Measurements from ENCODE around the gene CCDC85C.

The CCDC85C gene

DNA sequence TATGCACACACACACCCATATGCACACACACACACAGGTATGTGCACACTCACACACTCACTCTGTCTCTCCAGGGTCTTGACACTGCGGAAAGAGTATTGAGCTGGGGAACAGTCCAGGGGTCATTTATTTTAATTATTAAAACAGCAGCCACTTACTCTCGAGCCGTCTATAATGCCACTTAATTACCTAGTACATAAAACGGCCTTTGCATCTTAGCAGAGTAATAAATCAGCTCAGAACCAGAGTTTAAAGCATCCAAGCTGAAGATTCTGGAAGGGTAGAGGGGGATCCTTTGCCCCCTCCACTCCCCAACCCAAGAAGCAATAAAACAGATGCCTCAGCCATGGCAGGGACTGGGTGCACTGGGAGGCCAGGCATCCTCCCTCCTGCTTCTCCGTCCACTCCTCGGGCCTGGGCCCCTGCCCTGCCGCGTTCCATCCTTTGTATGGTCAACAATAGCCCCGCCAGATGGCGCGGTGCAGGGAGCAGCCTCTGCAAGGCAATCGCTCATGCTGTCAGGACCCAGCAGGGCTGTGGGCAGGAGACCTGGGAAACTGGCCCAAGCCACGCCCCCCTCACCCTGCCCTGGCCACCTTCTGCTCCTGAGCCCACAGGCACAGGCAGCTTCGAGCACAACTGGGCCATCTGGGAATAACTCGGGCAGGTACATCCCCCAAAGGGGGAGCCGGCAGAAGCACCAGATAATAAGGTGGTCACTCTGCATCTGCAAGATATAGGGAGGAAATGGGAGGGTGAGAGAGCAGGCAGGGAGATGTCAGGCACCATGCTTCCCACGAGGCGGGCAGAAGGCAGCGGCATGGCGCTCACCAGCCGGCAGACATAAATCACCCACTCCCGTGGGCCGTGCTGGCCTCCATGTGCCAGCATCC lies 40.9 kb downstream of the CCDC85C start:
- TF ChIP-seq POLR2A (IDR thresholded peaks at IDR 0.05; ENCODE audit: low read length) (no peak), GATA1 (IDR thresholded peaks at IDR 0.05; ENCODE audit: low read depth, low read length) (no peak)
- no peak for DNase-seq

- no peak for DNase-seq
- TF ChIP-seq POLR2A (IDR thresholded peaks at IDR 0.05; ENCODE audit: low read length): no peak
- TF ChIP-seq GATA1 (IDR thresholded peaks at IDR 0.05; ENCODE audit: low read depth, low read length): no peak
These were observed 42.1 kb downstream of the CCDC85C start for GRCh38 chr14:99561864-99562263.

DNA sequence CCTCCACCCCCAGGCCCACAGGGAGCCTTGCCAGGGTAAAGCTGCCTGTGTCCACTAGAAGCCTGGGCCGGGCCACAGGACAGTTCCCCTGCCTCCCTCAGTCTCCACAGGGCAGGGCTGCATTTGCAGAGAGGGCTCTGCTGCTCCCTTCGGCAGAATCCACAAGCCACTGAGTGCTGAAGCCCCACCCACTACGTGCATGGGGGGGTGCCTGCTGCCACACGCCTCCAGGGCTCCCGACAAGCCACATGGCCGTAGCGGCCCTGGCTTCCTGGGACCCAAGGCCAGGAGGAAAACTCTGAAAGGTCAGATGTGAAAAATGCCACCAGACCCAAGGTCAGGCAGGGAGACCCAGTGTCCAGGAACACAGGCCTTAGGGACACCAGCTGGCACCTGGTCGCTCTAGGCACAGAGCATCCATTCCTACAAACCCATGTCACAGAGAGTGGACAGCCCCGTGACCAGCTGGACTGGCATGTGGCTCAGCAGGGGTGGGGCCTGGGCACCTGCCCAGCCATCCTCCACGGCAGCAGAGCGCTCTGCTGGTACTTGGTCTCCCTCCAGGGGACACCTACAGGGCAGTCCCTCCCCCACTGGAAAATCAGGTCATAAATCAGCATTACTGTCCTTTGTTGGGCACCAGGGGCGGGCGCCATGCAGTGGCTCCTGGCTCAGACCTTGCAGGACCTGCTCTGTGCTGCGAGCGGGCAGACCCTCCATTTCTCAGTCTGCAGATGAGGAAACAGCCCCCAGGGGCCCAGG lies 42.9 kb downstream of the CCDC85C start:
- TF ChIP-seq GATA1 (IDR thresholded peaks at IDR 0.05; ENCODE audit: low read depth, low read length) (no peak), POLR2A (IDR thresholded peaks at IDR 0.05; ENCODE audit: low read length) (no peak)
- DNase-seq: no peak

- DNase-seq: no peak
- TF ChIP-seq GATA1 (IDR thresholded peaks at IDR 0.05; ENCODE audit: low read depth, low read length): no peak
- TF ChIP-seq POLR2A (IDR thresholded peaks at IDR 0.05; ENCODE audit: low read length): no peak
These were observed 43.6 kb downstream of the CCDC85C start for GRCh38 chr14:99560403-99560802.

DNA sequence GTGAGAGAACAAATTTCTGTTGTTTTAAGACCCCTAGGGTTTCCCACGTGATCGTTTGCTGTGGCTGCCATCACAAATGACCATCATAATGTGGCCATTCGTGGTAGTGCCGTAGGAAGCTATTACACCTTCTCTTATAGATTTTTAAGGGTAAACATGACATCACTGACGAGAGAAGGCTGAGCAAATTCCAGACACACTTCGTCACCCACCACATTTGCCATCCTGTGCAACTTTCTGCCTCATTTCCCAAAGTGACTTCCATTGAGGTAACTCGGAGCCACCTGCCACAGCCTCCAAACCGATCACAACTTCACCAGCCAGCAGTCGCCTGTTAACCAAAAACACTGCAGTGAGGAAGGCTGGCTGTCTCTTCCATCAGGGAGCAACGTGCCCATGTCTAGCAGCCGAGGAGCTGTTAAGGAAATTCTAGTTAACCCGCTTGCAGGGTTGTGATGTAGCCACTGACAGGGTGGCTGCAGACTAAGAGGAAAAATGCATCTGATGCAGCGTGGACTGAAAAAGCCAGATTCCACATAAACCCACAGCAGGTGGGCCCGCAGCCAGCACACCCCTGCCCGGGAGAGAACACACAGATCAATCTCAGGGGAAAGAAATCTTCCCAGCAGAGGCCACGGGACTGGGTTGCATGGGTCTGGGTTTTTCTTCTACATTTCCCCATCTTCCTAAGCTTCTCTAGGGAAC lies 44.6 kb downstream of the CCDC85C start:
- no peak for TF ChIP-seq POLR2A (IDR thresholded peaks at IDR 0.05; ENCODE audit: low read length)
- TF ChIP-seq GATA1 (IDR thresholded peaks at IDR 0.05; ENCODE audit: low read depth, low read length): no peak
- no peak for DNase-seq

- no peak for DNase-seq
- TF ChIP-seq GATA1 (IDR thresholded peaks at IDR 0.05; ENCODE audit: low read depth, low read length): no peak
- no peak for TF ChIP-seq POLR2A (IDR thresholded peaks at IDR 0.05; ENCODE audit: low read length)
These were observed 47.7 kb downstream of the CCDC85C start for GRCh38 chr14:99556134-99556791.

DNA sequence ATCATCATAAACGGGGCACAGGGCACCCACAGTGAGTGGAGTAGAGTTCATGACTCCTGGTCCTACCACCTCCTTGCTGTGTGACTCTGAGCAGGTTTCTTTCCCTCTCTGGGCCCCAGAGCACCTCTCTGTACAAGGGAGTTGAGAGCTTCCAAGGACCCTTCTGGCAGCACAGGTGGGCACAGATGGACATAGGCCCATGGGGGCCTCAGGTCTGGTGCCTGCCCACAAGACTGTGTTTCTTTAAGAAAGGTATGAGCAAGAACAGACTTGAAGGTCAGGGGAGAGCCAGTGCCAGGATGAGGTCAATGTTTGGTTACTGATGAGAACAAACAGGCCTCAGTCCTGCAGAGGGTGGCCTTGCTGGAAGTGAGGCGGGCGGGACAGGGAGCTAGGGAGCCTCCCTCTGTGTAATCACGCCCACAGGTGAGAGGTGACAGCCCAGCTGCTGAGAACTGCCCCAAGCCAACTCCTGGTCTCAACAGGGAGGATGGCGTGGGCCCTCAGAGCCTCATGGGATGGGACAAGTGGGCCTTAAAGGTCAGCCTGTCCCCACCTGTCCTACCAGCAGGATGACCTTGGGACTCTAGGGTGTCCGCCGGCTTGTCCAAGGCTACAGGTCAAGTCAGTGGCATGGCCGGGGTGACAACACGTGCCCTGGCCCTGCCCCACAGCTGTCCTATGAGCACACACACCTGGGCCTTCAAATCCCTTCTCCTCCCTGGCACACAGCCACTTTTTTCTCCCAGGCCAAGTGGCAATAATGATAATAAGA lies 49.1 kb downstream of the CCDC85C start:
- no peak for DNase-seq
- TF ChIP-seq POLR2A (IDR thresholded peaks at IDR 0.05; ENCODE audit: low read length): no peak
- TF ChIP-seq GATA1 (IDR thresholded peaks at IDR 0.05; ENCODE audit: low read depth, low read length): no peak

- no peak for TF ChIP-seq POLR2A (IDR thresholded peaks at IDR 0.05; ENCODE audit: low read length)
- TF ChIP-seq GATA1 (IDR thresholded peaks at IDR 0.05; ENCODE audit: low read depth, low read length): no peak
- DNase-seq: no peak
These were observed 49.8 kb downstream of the CCDC85C start for GRCh38 chr14:99554184-99554583.

- TF ChIP-seq POLR2A (IDR thresholded peaks at IDR 0.05; ENCODE audit: low read length): no peak
- TF ChIP-seq GATA1 (IDR thresholded peaks at IDR 0.05; ENCODE audit: low read depth, low read length): no peak
- DNase-seq: no peak
These were observed 51.3 kb downstream of the CCDC85C start for GRCh38 chr14:99552572-99553216.

- TF ChIP-seq POLR2A (IDR thresholded peaks at IDR 0.05; ENCODE audit: low read length) (no peak), GATA1 (IDR thresholded peaks at IDR 0.05; ENCODE audit: low read depth, low read length) (no peak)
- DNase-seq: no peak
These were observed 51.9 kb downstream of the CCDC85C start for GRCh38 chr14:99552021-99552553.

DNA sequence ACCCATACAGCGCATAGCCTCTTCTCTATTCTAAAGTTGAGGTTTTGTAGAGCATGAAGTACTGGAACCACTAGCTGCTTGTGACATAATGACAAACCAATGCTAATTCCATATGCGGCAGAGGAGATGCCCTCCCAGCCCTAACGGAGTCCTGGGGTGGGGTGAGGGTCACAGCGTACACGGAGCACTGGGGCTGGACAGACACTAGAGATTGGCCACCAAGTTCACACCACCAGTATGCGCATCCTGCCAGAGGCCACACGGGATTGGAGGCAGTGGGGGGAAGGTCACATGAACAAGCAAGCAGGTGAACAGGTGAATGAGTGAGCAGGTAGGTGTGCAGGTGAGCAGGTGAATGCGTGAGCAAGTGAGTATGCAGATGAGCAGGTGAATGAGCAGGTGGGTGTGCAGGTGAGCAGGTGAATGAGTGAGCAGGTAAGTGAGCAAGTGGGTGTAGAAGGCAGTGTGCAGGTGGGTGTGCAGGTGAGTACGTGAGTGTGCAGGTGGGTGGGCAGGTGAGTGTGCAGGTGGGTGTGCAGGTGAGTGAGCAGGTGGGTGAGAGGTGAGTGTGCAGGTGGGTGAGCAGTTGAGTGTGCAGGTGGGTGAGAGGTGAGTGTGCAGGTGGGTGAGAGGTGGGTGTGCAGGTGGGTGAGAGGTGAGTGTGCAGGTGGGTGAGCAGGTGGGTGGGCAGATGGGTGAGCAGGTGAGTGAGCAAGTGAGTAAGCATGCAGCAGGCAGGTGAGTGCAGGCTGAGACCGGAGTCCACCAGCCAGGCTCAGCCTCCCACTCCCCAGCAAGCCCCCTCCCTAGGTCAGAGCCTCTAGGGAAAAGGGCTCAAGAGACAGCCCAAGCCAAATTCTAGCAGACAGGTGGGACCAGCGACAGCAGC lies 52.7 kb downstream of the CCDC85C start:
- TF ChIP-seq POLR2A (IDR thresholded peaks at IDR 0.05; ENCODE audit: low read length): no peak
- DNase-seq: no peak

Data from erythroblast (primary cell).